Endothelial cell of umbilical vein (primary cell): ENCODE data around the gene MED15. TPM values are rescaled to one million over a fixed set of nuclear protein-coding genes. Genes with fewer than 3 reads are reported as not detected.

ENCODE experiments used
- BruUV-seq: library from RNA; stranded (reverse); fragments of 400-500 nt; replicated peaks from 2 replicates; lab custom pipeline; 2021; lab: Mats Ljungman, UMichigan
- CTCF ChIA-PET: fragments of 300-600, 350-600 bp; sonication (Branson Sonifier 250); formaldehyde crosslinking; loops from one replicate; lab custom pipeline; 2021; ENCODE audit warnings: antibody characterized with exemption, inconsistent platforms; lab: Charles Lee
- POLR2A ChIA-PET: fragments of 300-600, 350-600 bp; sonication (Branson Sonifier 250); formaldehyde crosslinking; loops from one replicate; lab custom pipeline; 2021; ENCODE audit warnings: antibody characterized with exemption, inconsistent platforms; lab: Charles Lee
- DNase-seq: peaks from one replicate; pipeline ENCODE4 v3.0.0-alpha.2; 2011; ENCODE audit warnings: low read depth, low spot score
- FAIRE-seq: peaks from 2 replicates; lab custom pipeline; 2011; peaks lifted over from hg19 to GRCh38; lab: Jason Lieb, UNC
- H2AFZ ChIP-seq: 2 replicates; pipeline ENCODE4 v1.6.0; 2012; ENCODE audit warnings: low read depth, low read length, control low read depth, inconsistent platforms
- H3K27ac ChIP-seq: 2 replicates; pipeline ENCODE4 v1.5.1; 2011; ENCODE audit warnings: low read depth, mild to moderate bottlenecking, control low read depth, low read length, moderate library complexity; ENCODE audit not compliant: insufficient read depth
- H3K27me3 ChIP-seq, 2 experiments: 2 replicates each; pipeline versions ENCODE4 v1.6.0 to v1.6.1; 2011; ENCODE audit warnings: low read length in 2 of 2, mixed read lengths in 1 of 2; ENCODE audit not compliant: control insufficient read depth in 2 of 2, insufficient read depth in 2 of 2
- H3K36me3 ChIP-seq, 2 experiments: 2 replicates in 1 of 2; 3 replicates in 1 of 2; pipeline ENCODE4 v1.5.1; 2011; ENCODE audit warnings: low read length in 2 of 2, mild to moderate bottlenecking in 1 of 2, moderate library complexity in 1 of 2; ENCODE audit not compliant: control insufficient read depth in 2 of 2, insufficient read depth in 2 of 2; ENCODE audit errors: extremely low read depth in 1 of 2
- H3K4me1 ChIP-seq: 3 replicates; pipeline ENCODE4 v1.5.1; 2011; ENCODE audit warnings: mild to moderate bottlenecking, low read length; ENCODE audit not compliant: control insufficient read depth, insufficient read depth; ENCODE audit errors: extremely low read depth
- H3K4me2 ChIP-seq: 2 replicates; pipeline ENCODE4 v1.6.1; 2011; ENCODE audit warnings: low read length, control low read depth, mixed read lengths; ENCODE audit not compliant: insufficient read depth
- H3K4me3 ChIP-seq, 3 experiments: fragments of 200-600 bp in 1 of 3; sonication (generic), shearing (Covaris generic) in 1 of 3; replicated peaks in 1 of 3; 2 replicates each; pipeline ENCODE4 v1.5.1; 2011 to 2016; ENCODE audit warnings: control low read depth in 3 of 3, low read length in 3 of 3, mild to moderate bottlenecking in 2 of 3, inconsistent platforms in 1 of 3, low read depth in 1 of 3, moderate library complexity in 1 of 3; ENCODE audit not compliant: insufficient read depth in 1 of 3
- H3K79me2 ChIP-seq: 2 replicates; pipeline ENCODE4 v1.6.0; 2012; ENCODE audit warnings: low read length, inconsistent platforms; ENCODE audit not compliant: control insufficient read depth, insufficient read depth
- H3K9ac ChIP-seq: replicated peaks from 2 replicates; pipeline ENCODE3; 2011; ENCODE audit warnings: low read length, control low read depth; ENCODE audit not compliant: insufficient read depth; ENCODE audit errors: extremely low read depth
- H3K9me1 ChIP-seq: replicated peaks from 3 replicates; pipeline ENCODE4 v1.6.0; 2011; ENCODE audit warnings: mild to moderate bottlenecking, low read length; ENCODE audit not compliant: control insufficient read depth, insufficient read depth; ENCODE audit errors: extremely low read depth
- H3K9me3 ChIP-seq: replicated peaks from 2 replicates; pipeline ENCODE4 v1.5.1; 2012; ENCODE audit warnings: low read length, inconsistent platforms; ENCODE audit not compliant: control insufficient read depth, insufficient read depth
- H4K20me1 ChIP-seq: replicated peaks from 2 replicates; pipeline ENCODE3; 2011; ENCODE audit warnings: mild to moderate bottlenecking, low read length; ENCODE audit not compliant: control insufficient read depth, insufficient read depth; ENCODE audit errors: extremely low read depth
- CTCF ChIP-seq, 2 donors: IDR thresholded peaks; 1 replicate in 1 of 2; 2 replicates in 1 of 2; pipeline ENCODE4 v1.5.1; 2011; ENCODE audit warnings: low read length in 2 of 2, mild to moderate bottlenecking in 2 of 2, moderate library complexity in 2 of 2, control low read depth in 1 of 2, inconsistent platforms in 1 of 2, low read depth in 1 of 2; ENCODE audit not compliant: insufficient read depth in 1 of 2; ENCODE audit errors: extremely low read depth in 1 of 2
- EZH2 ChIP-seq: IDR thresholded peaks from 2 replicates; pipeline ENCODE4 v1.6.1; 2012; ENCODE audit warnings: borderline replicate concordance, low read depth, mild to moderate bottlenecking, moderate library complexity, low read length, inconsistent platforms; ENCODE audit not compliant: severe bottlenecking
- FOS ChIP-seq: IDR thresholded peaks from 2 replicates; pipeline ENCODE4 v1.6.1; 2011; ENCODE audit warnings: mild to moderate bottlenecking, low read length, moderate library complexity, borderline replicate concordance; ENCODE audit not compliant: insufficient read depth
- GATA2 ChIP-seq: IDR thresholded peaks from 2 replicates; pipeline ENCODE4 v1.7.0; 2011; ENCODE audit warnings: low read depth, mild to moderate bottlenecking, moderate library complexity, mixed read lengths, low read length; ENCODE audit not compliant: insufficient read length, insufficient read depth
- JUN ChIP-seq: IDR thresholded peaks from 2 replicates; pipeline ENCODE4 v1.6.1; 2011; ENCODE audit warnings: borderline replicate concordance, low read depth; ENCODE audit not compliant: insufficient read length, insufficient read depth
- MYC ChIP-seq: IDR thresholded peaks from one replicate; pipeline ENCODE4 v1.6.1; 2011; ENCODE audit warnings: mild to moderate bottlenecking, low read depth, low read length
- POLR2A ChIP-seq: IDR thresholded peaks from 2 replicates; pipeline ENCODE4 v1.6.1; 2012; ENCODE audit warnings: low read depth, mild to moderate bottlenecking, control low read depth, low read length
- POLR2AphosphoS5 ChIP-seq: IDR thresholded peaks from 2 replicates; pipeline ENCODE4 v1.6.1; 2012; ENCODE audit warnings: low read depth, mild to moderate bottlenecking, control low read depth, low read length, moderate library complexity; ENCODE audit not compliant: insufficient read depth
- dilution Hi-C: fragments of 300-500 bp; cut with MboI; formaldehyde crosslinking; loops from one replicate; pipeline ENCODE4 v1.15.0; 2019; ENCODE audit warnings: low sequenced_read_pairs; ENCODE audit not compliant: extremely low pct_ligation_motif_present
- intact Hi-C: fragments of 100-400 bp; cut with micrococcal nuclease; formaldehyde crosslinking; loops from one replicate; pipeline ENCODE4 v1.10.0; 2022
- polyA plus RNA-seq, 4 experiments: library from polyadenylated mRNA; depleted of rRNA in 3 of 4; stranded (reverse) in 3 of 4; unstranded in 1 of 4; fragments of >200 nt; gene quantifications; 2 replicates each; pipeline versions ENCODE4 v1.2.1 to v1.2.3, GENCODE V29; 2011 to 2012; ENCODE audit warnings: missing spikeins in 1 of 4
- total RNA-seq: library from RNA; stranded (reverse); gene quantifications from 2 replicates; pipeline ENCODE4 v1.2.3, GENCODE V29; 2021
- TF ChIP-seq, protein P1 (sequence below): IDR thresholded peaks from 2 replicates; pipeline ENCODE4 v1.6.1; 2011; ENCODE audit not compliant: insufficient read depth, insufficient read length

The MED15 gene
- total and polyA plus RNA-seq, 2 donors (not counting 3 experiments of a cell fraction or from before 2014, with no cell fraction given): 68.1 to 138 TPM

DNA sequence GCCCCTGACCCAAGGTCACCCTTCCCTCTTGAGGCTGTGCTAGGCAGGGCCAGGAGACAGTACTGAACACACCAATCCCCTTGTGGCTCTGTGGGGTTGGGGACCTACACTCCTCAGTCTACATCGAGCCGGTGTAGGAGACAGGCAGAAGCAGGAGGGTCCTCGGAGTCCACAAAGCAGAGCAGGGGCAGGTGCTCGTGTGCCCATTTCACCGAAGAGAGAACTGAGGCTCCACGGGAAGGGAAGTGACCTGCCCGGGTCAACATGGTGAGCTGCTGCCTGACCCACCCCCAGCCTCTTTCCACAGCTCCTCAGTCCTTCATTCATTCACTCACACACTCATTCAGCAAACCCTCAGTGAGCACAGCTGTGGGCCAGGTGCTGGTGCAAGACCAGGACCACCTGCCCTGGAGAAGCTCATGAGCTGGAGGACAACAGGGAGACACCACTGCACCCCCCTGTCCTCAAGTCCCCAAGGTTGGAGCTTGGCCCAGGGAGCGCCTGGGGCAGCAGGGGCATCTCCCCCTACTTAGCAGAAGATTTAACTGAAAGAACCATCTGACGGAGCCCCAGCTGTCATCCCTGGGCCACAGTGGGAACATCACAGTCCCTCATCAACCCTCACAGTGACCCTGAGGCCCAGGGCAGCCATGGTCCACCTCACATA lies 127.3 kb downstream of the MED15 start:
- Histone ChIP-seq H3K9ac (no peak overlapping the region), H3K27ac (no peak overlapping the region), H3K9me1 (no peaks in the 10 kb centered on the region), H3K36me3 (no peaks in the 10 kb centered on the region), H3K9me3 (no peaks in the 10 kb centered on the region), H2AFZ (no peak overlapping the region), H3K4me1 (no peaks in the 10 kb centered on the region), H3K79me2 (no peaks in the 10 kb centered on the region), H3K4me2 (no peak overlapping the region), H3K27me3 (peaks cover 6 to 9% of the 10 kb centered on the region in 2 experiments), H3K4me3 (no peak overlapping the region), H4K20me1 (no peaks in the 10 kb centered on the region)
- BruUV-seq: no TSS peak
- POLR2A ChIA-PET: no interaction called here
- FAIRE-seq (no peak), DNase-seq (no peak)
- intact Hi-C loops (no loop called here), dilution Hi-C loops (no loop called here)
- CTCF ChIA-PET: no interaction called here
- TF ChIP-seq GATA2 (no peak), POLR2AphosphoS5 (no peak), JUN (no peak), POLR2A (no peak), FOS (no peak), CTCF (IDR thresholded peaks at IDR 0.05; ENCODE audit: extremely low read depth in 1 of 2, insufficient read depth in 1 of 2, low read depth in 1 of 2, low read length in 2 of 2) (no peak), MYC (no peak), EZH2 (no peak)
- TF ChIP-seq, protein P1, sequence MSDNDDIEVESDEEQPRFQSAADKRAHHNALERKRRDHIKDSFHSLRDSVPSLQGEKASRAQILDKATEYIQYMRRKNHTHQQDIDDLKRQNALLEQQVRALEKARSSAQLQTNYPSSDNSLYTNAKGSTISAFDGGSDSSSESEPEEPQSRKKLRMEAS: no peak
